Adipocyte (in vitro differentiated cells): Measurements from ENCODE around the gene UNC5B.
A peak's percentile ranks its signal among the peaks of the same experiment; 100 is the strongest.

Experiments
- DNase-seq: peaks from one replicate; pipeline ENCODE4 v3.0.0-alpha.2; 2015; ENCODE audit warnings: low read depth
- H3K27me3 ChIP-seq: replicated peaks from 2 replicates; pipeline ENCODE4 v1.7.0; 2013; ENCODE audit warnings: mild to moderate bottlenecking, low read length, moderate library complexity; ENCODE audit not compliant: control insufficient read depth, insufficient read depth
- H3K36me3 ChIP-seq: 2 replicates; pipeline ENCODE4 v1.7.0; 2013; ENCODE audit warnings: low read length, mild to moderate bottlenecking, moderate library complexity; ENCODE audit not compliant: control insufficient read depth, insufficient read depth, severe bottlenecking
- H3K4me1 ChIP-seq: 2 replicates; pipeline ENCODE4 v1.7.0; 2013; ENCODE audit warnings: mild to moderate bottlenecking, low read length, moderate library complexity; ENCODE audit not compliant: control insufficient read depth, insufficient read depth
- H3K4me3 ChIP-seq: 2 replicates; pipeline ENCODE4 v1.7.0; 2013; ENCODE audit warnings: mild to moderate bottlenecking, low read length, moderate library complexity
- H3K9ac ChIP-seq: 2 replicates; pipeline ENCODE4 v1.7.0; 2013; ENCODE audit warnings: mild to moderate bottlenecking, low read length, moderate library complexity
- H3K9me3 ChIP-seq: 2 replicates; pipeline ENCODE4 v1.7.0; 2013; ENCODE audit warnings: mild to moderate bottlenecking, low read length, moderate library complexity; ENCODE audit not compliant: control insufficient read depth

UNC5B gene

GRCh38 chr10:71225291-71226058 is 13.1 kb downstream of the UNC5B start:
- Histone ChIP-seq H3K9ac (no peak overlapping the region), H3K27me3 (no peaks in the 10 kb centered on the region), H3K36me3 (no peaks in the 10 kb centered on the region), H3K4me1 (no peaks in the 10 kb centered on the region), H3K4me3 (no peak overlapping the region), H3K9me3 (no peaks in the 10 kb centered on the region)
- DNase-seq: no peak

DNA sequence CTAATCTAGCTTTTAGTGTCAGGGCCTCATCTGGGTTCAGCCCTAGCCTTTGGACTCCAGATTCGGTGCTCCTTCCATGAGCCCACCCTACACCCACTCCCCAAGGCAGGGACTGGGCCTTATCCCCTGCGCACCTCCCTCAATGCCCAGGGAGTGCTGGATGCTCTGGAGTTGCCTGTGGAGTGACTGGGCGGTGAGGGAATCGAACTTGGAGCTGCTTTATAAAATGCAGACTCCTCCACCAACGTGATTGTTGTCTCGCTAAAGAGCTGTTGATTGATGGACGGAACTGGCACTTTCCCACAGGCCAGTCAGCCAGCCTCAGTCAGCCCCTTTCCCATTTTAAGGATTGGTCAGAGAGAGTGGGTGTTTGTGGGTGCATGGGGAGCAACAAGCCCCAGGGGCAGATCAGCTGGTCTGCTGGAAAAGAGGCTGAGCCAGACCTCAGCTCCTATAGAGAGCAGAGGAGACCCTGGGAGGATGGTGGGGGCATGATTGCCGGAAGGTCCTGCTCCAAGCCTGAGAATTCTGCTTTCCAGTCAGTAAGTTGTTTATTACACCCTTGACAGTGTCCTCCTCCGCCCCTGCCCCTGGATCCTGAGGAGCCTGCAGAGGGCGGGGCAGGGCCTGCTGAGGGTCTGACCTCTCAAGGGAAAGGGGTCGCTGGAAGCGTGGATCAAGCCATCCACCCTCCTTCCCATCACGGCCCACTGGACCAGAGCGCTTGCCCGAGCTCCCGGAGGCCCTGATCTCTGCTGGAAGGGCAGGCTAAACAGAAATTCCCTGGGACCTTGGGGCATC is 16.7 kb downstream of the UNC5B start:
- DNase-seq: no peak
- no peak overlapping the region for H3K9ac ChIP-seq
- peaks cover 13% of the 10 kb centered on the region for H3K4me1 ChIP-seq

GRCh38 chr10:71229726-71230655 is 17.6 kb downstream of the UNC5B start:
- no peak for DNase-seq
- no peaks in the 10 kb centered on the region for H3K9me3 ChIP-seq
- H3K9ac ChIP-seq: no peak overlapping the region
- H3K4me1 ChIP-seq: peaks cover 20% of the 10 kb centered on the region
- no peaks in the 10 kb centered on the region for H3K36me3 ChIP-seq
- H3K27me3 ChIP-seq: no peaks in the 10 kb centered on the region
- no peak overlapping the region for H3K4me3 ChIP-seq

More for the DNA sequence above, 16.7 kb downstream of the UNC5B start:
- no peaks in the 10 kb centered on the region for H3K9me3 ChIP-seq
- H3K27me3 ChIP-seq: no peaks in the 10 kb centered on the region
- H3K36me3 ChIP-seq: no peaks in the 10 kb centered on the region
- H3K4me3 ChIP-seq: no peak overlapping the region

GRCh38 chr10:71230656-71231025 is 18.3 kb downstream of the UNC5B start:
- Histone ChIP-seq H3K4me1 (peaks cover 27% of the 10 kb centered on the region), H3K4me3 (no peak overlapping the region), H3K27me3 (no peaks in the 10 kb centered on the region), H3K9ac (no peak overlapping the region), H3K9me3 (no peaks in the 10 kb centered on the region), H3K36me3 (no peaks in the 10 kb centered on the region)
- DNase-seq: no peak

GRCh38 chr10:71231206-71231605 is 18.8 kb downstream of the UNC5B start:
- no peak overlapping the region for H3K9ac ChIP-seq
- peaks cover 32% of the 10 kb centered on the region for H3K4me1 ChIP-seq
- H3K27me3 ChIP-seq: no peaks in the 10 kb centered on the region

GRCh38 chr10:71232089-71232998 is 20.0 kb downstream of the UNC5B start:
- Histone ChIP-seq H3K4me3 (no peak overlapping the region), H3K36me3 (no peaks in the 10 kb centered on the region), H3K9ac (no peak overlapping the region), H3K27me3 (no peaks in the 10 kb centered on the region), H3K9me3 (no peaks in the 10 kb centered on the region), H3K4me1 (peaks cover 33% of the 10 kb centered on the region)
- DNase-seq: no peak

More at GRCh38 chr10:71231206-71231605, 18.8 kb downstream of the UNC5B start:
- no peaks in the 10 kb centered on the region for H3K9me3 ChIP-seq
- no peak for DNase-seq
- no peaks in the 10 kb centered on the region for H3K36me3 ChIP-seq
- H3K4me3 ChIP-seq: no peak overlapping the region

DNA sequence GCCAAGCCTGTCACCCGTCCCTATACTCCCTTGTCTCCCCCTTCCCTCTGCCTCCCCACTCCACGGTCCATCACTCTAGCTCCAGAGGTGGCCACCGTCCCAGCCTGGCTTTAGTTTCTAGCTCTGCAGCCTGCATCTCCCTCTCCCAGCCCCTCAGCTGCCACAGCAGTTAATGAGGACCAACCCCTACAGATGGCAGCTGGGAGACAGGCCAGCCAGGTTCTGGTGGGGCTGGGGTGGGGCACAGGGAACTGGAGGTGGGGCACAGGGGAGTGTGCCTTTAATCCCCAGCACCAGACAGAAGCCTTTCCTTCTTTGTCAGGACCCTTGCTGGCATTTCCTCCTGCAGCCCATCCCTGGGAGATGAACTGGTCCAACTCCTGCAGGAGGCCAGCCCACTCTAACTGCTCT is 21.1 kb downstream of the UNC5B start:
- DNase-seq: no peak
- no peaks in the 10 kb centered on the region for H3K27me3 ChIP-seq
- peaks cover 33% of the 10 kb centered on the region for H3K4me1 ChIP-seq
- no peak overlapping the region for H3K9ac ChIP-seq
- no peaks in the 10 kb centered on the region for H3K36me3 ChIP-seq
- no peaks in the 10 kb centered on the region for H3K9me3 ChIP-seq
- no peak overlapping the region for H3K4me3 ChIP-seq

DNA sequence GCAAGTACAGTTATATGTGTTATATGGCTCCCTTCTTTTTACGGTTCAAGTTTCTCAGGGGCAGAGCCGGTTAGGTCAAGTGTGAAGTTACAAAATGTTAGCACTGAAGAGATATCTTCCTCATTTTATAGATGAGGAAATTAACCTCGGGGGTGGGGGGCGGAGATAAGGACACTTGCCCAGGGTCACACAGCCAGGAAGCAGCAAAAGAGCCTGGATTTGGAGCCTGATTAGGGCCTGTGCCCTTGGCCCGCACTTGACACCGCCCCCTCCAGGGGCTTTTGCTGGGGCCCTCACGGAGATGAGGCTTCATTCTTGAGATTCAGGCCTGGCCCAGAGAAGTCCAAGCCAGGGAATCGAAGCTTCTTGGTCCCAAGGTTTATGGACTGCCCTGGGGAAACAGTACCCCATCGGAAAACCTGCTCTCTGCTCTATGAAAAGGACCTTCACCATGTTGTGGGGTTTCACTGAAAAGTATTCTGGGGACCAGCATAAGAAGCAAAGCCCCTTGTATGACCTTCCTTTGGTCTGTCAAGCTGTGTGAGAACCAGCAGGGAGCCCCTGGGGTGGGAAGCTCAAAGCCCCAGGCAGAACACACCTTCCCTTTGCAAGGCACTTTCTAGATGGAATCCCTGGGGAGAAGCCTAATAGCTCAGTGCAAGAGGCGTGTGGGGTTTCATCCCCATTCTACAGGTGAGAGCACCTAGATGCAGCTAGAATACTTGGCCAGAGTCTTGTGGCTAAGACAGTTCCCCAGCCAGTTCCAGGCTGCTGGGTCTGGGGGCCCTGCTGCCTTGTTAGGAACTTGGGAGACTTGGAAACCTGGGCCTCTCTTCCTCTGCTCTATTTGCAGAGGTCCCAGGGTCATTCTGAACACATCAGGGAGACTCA is 21.9 kb downstream of the UNC5B start:
- DNase-seq: no peak
- H3K4me3 ChIP-seq: no peak overlapping the region
- H3K9ac ChIP-seq: peak overlapping the region; percentile 44
- H3K9me3 ChIP-seq: no peaks in the 10 kb centered on the region
- H3K36me3 ChIP-seq: no peaks in the 10 kb centered on the region
- no peaks in the 10 kb centered on the region for H3K27me3 ChIP-seq
- H3K4me1 ChIP-seq: peaks cover 33% of the 10 kb centered on the region

DNA sequence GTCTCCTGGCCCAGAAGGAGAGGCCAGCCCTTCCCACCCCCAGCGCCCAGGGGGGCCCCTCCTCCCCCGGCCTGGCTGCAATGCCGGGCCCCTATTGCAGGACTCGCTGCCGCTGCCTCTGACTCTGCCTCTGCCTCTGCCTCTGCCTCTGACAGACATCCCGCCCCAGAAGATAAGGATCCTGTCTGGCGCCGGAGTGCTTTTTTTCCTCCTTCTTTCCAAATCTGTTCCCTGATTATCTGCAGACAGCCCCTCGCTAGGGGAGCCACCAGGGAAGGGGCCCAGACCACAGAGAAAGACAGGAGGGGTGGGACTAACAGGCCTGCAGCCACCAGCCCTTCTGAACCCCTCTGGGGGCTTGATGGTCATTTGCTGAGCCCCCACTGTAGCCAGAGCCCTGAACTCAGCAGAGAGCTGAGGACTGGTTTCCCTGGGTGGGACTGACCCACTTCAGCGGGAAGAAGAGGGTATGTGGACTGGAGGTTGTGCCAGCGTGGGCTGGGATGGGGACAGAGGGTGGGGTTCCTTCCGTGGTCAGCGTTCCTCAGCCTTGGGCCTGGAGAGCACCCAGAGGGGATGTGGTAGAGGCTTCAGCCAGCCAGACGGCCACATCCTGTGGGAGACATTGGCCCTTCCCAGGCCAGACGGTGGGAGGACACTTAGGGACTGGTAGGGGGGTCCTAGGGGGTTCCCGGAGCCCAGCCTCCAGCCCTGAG is 22.8 kb downstream of the UNC5B start:
- DNase-seq: peak; percentile 83

More for the DNA sequence above, 22.8 kb downstream of the UNC5B start:
- H3K36me3 ChIP-seq: no peaks in the 10 kb centered on the region
- H3K4me3 ChIP-seq: peak overlapping the region; percentile 20
- H3K4me1 ChIP-seq: peaks cover 34% of the 10 kb centered on the region
- no peaks in the 10 kb centered on the region for H3K27me3 ChIP-seq
- H3K9me3 ChIP-seq: no peaks in the 10 kb centered on the region
- H3K9ac ChIP-seq: peak overlapping the region; percentile 73
